Breast epithelium (tissue), 4 donors: ENCODE results near the gene UBE2G1. TPM values are rescaled to one million over a fixed set of nuclear protein-coding genes. Genes with fewer than 3 reads are reported as not detected.

ENCODE experiments used
- DNase-seq, 2 donors: peaks; one replicate each; pipeline ENCODE4 v3.0.0-alpha.2; 2019; ENCODE audit warnings: low spot score in 2 of 2
- H3K27ac ChIP-seq, 2 donors: fragments of 200-600 bp; sonication (generic) in 1 of 2; one replicate each; pipeline ENCODE4 v1.5.1; 2016 to 2019; ENCODE audit warnings: mild to moderate bottlenecking in 1 of 2
- H3K27me3 ChIP-seq, 2 donors: fragments of 200-600 bp; sonication (generic) in 1 of 2; one replicate each; pipeline versions ENCODE4 v1.5.1 to v1.6.0; 2017 to 2019; ENCODE audit warnings: control low read depth in 1 of 2, mild to moderate bottlenecking in 1 of 2
- H3K36me3 ChIP-seq: fragments of 200-600 bp; one replicate; pipeline ENCODE4 v1.5.1; 2019
- H3K4me1 ChIP-seq, 2 donors: fragments of 200-600 bp; sonication (generic); one replicate each; pipeline ENCODE4 v1.5.1; 2016 to 2019; ENCODE audit warnings: control low read depth in 1 of 2
- H3K4me3 ChIP-seq, 3 donors: fragments of 200-600 bp; sonication (generic); 1 replicate in 2 of 3; 2 replicates in 1 of 3; pipeline ENCODE4 v1.5.1; 2016 to 2019; ENCODE audit warnings: mild to moderate bottlenecking in 3 of 3, moderate library complexity in 2 of 3
- H3K9me3 ChIP-seq, 2 donors: fragments of 200-600 bp; sonication (generic) in 1 of 2; one replicate each; pipeline ENCODE4 v1.5.1; 2016 to 2019; ENCODE audit warnings: control low read depth in 1 of 2
- POLR2A ChIP-seq: fragments of 450-650 bp; IDR thresholded peaks from one replicate; pipeline ENCODE4 v1.6.1; 2016; ENCODE audit warnings: antibody characterized with exemption, mild to moderate bottlenecking, moderate library complexity
- POLR2AphosphoS5 ChIP-seq, 3 donors: sonication (generic); formaldehyde crosslinking; IDR thresholded peaks; one replicate each; pipeline ENCODE4 v1.6.1; 2017; ENCODE audit warnings: antibody characterized with exemption in 3 of 3
- intact Hi-C: fragments of 100-400 bp; cut with DNase I; formaldehyde crosslinking; loops from one replicate; pipeline ENCODE4 v1.15.1; 2023; ENCODE audit warnings: low total_unique reads
- total RNA-seq, 3 donors: library from RNA; depleted of rRNA; stranded (reverse); fragments of >200 nt; gene quantifications; one replicate each; pipeline ENCODE4 v1.1.0, GENCODE V29; 2016
- TF ChIP-seq, protein P1 (sequence below), 3 donors: fragments of 450-650 bp; IDR thresholded peaks; one replicate each; pipeline ENCODE4 v1.5.1; 2016 to 2017; ENCODE audit warnings: antibody characterized with exemption in 3 of 3, mild to moderate bottlenecking in 3 of 3, moderate library complexity in 3 of 3

Gene UBE2G1
- total RNA-seq, 3 donors from 2014 or later: 43.3 to 56.5 (median 43.4) TPM

DNA sequence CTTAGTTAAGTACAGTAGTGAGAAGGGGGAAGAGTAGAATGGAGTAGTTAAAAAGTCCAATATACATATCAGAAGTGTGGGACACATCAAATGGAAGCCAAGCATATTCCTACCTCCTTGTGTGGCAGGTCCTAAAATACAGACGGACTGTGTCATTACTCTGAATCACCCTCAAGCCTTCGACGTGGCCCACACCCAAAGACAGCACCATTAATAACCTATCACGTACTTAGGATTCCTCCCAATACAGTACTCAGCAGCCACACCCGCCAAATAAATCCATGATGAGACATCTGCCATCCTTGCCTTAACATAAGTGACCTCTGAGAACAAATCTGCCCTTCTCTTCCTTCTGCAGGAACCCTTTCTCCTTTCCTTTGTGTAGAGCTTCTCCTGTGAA, 38.9 kb downstream of the UBE2G1 start:
- Histone ChIP-seq H3K36me3 (no peaks in the 10 kb centered on the region), H3K4me1 (peaks cover 0 to 13% of the 10 kb centered on the region in 2 donors), H3K27me3 (no peaks in the 10 kb centered on the region), H3K9me3 (no peaks in the 10 kb centered on the region), H3K27ac (no peak overlapping the region), H3K4me3 (no peak overlapping the region)
- intact Hi-C loops: no loop called here
- no peak for DNase-seq
- no peak for TF ChIP-seq POLR2AphosphoS5 (IDR thresholded peaks at IDR 0.05)
- TF ChIP-seq, protein P1, sequence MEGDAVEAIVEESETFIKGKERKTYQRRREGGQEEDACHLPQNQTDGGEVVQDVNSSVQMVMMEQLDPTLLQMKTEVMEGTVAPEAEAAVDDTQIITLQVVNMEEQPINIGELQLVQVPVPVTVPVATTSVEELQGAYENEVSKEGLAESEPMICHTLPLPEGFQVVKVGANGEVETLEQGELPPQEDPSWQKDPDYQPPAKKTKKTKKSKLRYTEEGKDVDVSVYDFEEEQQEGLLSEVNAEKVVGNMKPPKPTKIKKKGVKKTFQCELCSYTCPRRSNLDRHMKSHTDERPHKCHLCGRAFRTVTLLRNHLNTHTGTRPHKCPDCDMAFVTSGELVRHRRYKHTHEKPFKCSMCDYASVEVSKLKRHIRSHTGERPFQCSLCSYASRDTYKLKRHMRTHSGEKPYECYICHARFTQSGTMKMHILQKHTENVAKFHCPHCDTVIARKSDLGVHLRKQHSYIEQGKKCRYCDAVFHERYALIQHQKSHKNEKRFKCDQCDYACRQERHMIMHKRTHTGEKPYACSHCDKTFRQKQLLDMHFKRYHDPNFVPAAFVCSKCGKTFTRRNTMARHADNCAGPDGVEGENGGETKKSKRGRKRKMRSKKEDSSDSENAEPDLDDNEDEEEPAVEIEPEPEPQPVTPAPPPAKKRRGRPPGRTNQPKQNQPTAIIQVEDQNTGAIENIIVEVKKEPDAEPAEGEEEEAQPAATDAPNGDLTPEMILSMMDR (IDR thresholded peaks at IDR 0.05): no peak
- no peak for TF ChIP-seq POLR2A

DNA sequence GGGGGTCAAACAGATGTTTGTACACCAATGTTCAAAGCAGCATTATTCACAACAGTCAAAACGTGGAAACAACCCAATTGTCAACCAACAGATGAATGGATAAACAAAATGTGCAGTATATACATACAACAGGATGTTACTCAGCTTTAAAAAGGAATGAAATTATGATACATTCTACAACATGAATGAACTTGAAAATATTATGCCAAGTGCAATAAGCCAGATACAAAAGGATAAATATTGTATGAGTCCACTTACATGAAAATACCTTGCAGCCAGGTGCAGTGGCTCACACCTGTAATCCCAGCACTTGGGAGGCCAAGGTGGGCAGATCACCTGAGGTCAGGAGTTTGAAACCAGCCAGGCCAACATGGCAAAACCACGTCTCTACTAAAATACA, 39.9 kb downstream of the UBE2G1 start:
- peaks cover 0 to 3% of the 10 kb centered on the region in 2 donors for H3K4me1 ChIP-seq
- no peak for DNase-seq
- H3K27me3 ChIP-seq: no peaks in the 10 kb centered on the region
- intact Hi-C loops: loop anchor here (1.0 kb wide), 1 partner anchor 9 kb away; no protein-coding TSS in a partner anchor
- TF ChIP-seq, protein P1 (IDR thresholded peaks at IDR 0.05): no peak
- TF ChIP-seq POLR2AphosphoS5 (IDR thresholded peaks at IDR 0.05): no peak
- no peak for TF ChIP-seq POLR2A
- no peak overlapping the region for H3K4me3 ChIP-seq
- H3K9me3 ChIP-seq: no peaks in the 10 kb centered on the region
- H3K36me3 ChIP-seq: no peaks in the 10 kb centered on the region
- H3K27ac ChIP-seq: no peak overlapping the region

DNA sequence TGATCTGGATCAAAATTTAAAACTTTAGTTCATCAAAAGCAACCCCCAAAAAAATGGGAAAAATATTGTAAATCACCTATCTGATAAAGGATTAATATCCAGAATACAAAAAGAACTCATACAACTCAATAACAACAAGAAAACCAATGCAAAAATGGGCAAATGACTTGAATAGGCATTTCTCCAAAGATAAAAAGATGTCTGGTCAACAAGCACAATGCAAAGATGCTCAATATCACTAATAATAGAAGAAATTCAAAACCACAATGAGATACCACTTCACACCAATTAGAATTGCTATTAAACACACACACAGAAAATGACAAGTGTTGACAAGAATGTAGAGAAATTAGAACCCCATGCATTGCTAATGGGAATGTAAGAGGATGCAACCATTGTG, 40.4 kb downstream of the UBE2G1 start:
- no peaks in the 10 kb centered on the region for H3K9me3 ChIP-seq
- intact Hi-C loops: loop anchor here (1.0 kb wide), 1 partner anchor 9 kb away; no protein-coding TSS in a partner anchor
- no peaks in the 10 kb centered on the region for H3K27me3 ChIP-seq
- no peak for DNase-seq
- TF ChIP-seq, protein P1 (IDR thresholded peaks at IDR 0.05): no peak
- TF ChIP-seq POLR2AphosphoS5 (IDR thresholded peaks at IDR 0.05): no peak
- no peak overlapping the region for H3K4me3 ChIP-seq
- no peaks in the 10 kb centered on the region for H3K36me3 ChIP-seq
- H3K4me1 ChIP-seq: no peaks in the 10 kb centered on the region
- H3K27ac ChIP-seq: no peak overlapping the region

DNA sequence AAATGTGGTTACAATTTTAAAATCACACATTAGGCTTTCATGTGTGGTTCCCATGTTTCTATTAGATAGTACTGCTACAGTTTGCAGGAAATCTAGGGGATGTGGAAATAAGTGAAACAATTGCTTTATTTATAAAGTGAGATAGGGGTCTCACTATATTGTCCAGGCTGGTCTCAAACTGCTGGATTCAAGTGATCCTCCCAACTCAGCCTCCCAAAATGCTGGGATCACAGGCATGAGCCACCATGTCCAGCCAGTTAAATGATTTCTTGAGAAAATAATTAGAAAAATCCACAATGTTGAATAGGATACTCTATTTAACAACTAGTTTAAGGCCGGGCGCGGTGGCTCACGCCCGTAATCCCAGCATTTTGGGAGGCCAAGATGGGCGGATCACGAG, 42.0 kb downstream of the UBE2G1 start:
- H3K4me3 ChIP-seq: no peak overlapping the region
- H3K9me3 ChIP-seq: no peaks in the 10 kb centered on the region
- no peaks in the 10 kb centered on the region for H3K4me1 ChIP-seq
- TF ChIP-seq, protein P1 (IDR thresholded peaks at IDR 0.05): no peak
- TF ChIP-seq POLR2AphosphoS5 (IDR thresholded peaks at IDR 0.05): no peak
- TF ChIP-seq POLR2A: no peak
- no peaks in the 10 kb centered on the region for H3K27me3 ChIP-seq
- H3K36me3 ChIP-seq: no peaks in the 10 kb centered on the region
- H3K27ac ChIP-seq: no peak overlapping the region
- intact Hi-C loops: no loop called here
- DNase-seq: no peak

DNA sequence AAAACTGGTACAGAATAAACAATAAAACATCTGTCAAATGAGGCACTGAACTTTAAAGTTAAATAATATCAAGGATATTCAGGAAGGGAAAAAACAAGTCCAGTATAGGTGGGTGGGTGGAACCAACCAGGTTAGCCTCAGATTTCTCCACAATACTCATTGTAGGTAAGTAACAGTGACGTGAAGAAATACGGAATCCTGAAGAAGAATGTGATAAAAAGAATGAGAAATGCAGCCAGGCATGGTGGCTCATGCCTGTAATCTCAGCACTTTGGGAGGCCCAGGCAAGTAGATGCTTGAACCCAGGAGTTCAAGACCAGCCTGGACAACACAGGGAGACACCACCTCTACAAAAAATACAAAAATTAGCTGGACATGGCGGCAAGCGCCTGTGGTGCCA, 47.3 kb downstream of the UBE2G1 start:
- intact Hi-C loops: no loop called here
- no peaks in the 10 kb centered on the region for H3K27me3 ChIP-seq
- H3K4me3 ChIP-seq: no peak overlapping the region
- H3K36me3 ChIP-seq: no peaks in the 10 kb centered on the region
- H3K27ac ChIP-seq: no peak overlapping the region
- TF ChIP-seq, protein P1 (IDR thresholded peaks at IDR 0.05): no peak
- TF ChIP-seq POLR2AphosphoS5 (IDR thresholded peaks at IDR 0.05) (no peak), POLR2A (no peak)
- no peak for DNase-seq
- no peaks in the 10 kb centered on the region for H3K9me3 ChIP-seq
- H3K4me1 ChIP-seq: no peaks in the 10 kb centered on the region
